ENCODE measurements around the gene ZNRF2.

DNA sequence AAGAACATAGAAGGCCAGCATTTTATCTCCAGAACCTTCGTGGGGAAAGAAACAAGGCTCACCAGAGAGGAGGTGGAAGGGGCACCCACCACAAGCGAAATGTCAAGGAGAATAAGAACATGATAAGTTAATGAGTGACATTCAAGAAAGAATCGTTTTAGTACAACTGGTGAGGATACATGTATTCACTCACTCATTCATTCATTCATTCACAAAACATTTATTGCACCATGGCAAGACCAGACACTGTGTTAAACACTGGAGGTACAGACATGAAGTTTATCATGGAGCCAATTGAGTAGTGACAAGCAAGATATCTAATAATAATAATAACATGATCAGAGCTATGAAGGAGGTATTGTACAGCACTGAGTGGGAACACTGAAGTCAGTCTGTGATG lies 1.7 kb upstream of the ZNRF2 start:
- TF ChIP-seq SIN3A (IDR thresholded peaks at IDR 0.05; ENCODE audit: borderline replicate concordance, low read depth, low read length) (no peak), JUND (IDR thresholded peaks at IDR 0.05) (no peak), RFX5 (IDR thresholded peaks at IDR 0.05; ENCODE audit: low read length) (no peak), RAD21 (IDR thresholded peaks at IDR 0.05; ENCODE audit: low read length) (no peak), POLR2AphosphoS5 (IDR thresholded peaks at IDR 0.05; ENCODE audit: low read depth, low read length) (no peak), EZH2phosphoT487 (IDR thresholded peaks at IDR 0.05; ENCODE audit: borderline replicate concordance, low read depth) (no peak), RCOR1 (IDR thresholded peaks at IDR 0.05; ENCODE audit: low read length) (no peak), GABPA (IDR thresholded peaks at IDR 0.05; ENCODE audit: low read depth) (no peak)
- TF ChIP-seq, protein P1, sequence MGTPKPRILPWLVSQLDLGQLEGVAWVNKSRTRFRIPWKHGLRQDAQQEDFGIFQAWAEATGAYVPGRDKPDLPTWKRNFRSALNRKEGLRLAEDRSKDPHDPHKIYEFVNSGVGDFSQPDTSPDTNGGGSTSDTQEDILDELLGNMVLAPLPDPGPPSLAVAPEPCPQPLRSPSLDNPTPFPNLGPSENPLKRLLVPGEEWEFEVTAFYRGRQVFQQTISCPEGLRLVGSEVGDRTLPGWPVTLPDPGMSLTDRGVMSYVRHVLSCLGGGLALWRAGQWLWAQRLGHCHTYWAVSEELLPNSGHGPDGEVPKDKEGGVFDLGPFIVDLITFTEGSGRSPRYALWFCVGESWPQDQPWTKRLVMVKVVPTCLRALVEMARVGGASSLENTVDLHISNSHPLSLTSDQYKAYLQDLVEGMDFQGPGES (IDR thresholded peaks at IDR 0.05; ENCODE audit: low read depth, low read length) = no peak
- TF ChIP-seq, protein P2, sequence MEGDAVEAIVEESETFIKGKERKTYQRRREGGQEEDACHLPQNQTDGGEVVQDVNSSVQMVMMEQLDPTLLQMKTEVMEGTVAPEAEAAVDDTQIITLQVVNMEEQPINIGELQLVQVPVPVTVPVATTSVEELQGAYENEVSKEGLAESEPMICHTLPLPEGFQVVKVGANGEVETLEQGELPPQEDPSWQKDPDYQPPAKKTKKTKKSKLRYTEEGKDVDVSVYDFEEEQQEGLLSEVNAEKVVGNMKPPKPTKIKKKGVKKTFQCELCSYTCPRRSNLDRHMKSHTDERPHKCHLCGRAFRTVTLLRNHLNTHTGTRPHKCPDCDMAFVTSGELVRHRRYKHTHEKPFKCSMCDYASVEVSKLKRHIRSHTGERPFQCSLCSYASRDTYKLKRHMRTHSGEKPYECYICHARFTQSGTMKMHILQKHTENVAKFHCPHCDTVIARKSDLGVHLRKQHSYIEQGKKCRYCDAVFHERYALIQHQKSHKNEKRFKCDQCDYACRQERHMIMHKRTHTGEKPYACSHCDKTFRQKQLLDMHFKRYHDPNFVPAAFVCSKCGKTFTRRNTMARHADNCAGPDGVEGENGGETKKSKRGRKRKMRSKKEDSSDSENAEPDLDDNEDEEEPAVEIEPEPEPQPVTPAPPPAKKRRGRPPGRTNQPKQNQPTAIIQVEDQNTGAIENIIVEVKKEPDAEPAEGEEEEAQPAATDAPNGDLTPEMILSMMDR (IDR thresholded peaks at IDR 0.05) = no peak
- TF ChIP-seq, protein P3, sequence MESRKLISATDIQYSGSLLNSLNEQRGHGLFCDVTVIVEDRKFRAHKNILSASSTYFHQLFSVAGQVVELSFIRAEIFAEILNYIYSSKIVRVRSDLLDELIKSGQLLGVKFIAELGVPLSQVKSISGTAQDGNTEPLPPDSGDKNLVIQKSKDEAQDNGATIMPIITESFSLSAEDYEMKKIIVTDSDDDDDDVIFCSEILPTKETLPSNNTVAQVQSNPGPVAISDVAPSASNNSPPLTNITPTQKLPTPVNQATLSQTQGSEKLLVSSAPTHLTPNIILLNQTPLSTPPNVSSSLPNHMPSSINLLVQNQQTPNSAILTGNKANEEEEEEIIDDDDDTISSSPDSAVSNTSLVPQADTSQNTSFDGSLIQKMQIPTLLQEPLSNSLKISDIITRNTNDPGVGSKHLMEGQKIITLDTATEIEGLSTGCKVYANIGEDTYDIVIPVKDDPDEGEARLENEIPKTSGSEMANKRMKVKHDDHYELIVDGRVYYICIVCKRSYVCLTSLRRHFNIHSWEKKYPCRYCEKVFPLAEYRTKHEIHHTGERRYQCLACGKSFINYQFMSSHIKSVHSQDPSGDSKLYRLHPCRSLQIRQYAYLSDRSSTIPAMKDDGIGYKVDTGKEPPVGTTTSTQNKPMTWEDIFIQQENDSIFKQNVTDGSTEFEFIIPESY (IDR thresholded peaks at IDR 0.05; ENCODE audit: borderline replicate concordance, low read depth) = no peak
- TF ChIP-seq, protein P4, sequence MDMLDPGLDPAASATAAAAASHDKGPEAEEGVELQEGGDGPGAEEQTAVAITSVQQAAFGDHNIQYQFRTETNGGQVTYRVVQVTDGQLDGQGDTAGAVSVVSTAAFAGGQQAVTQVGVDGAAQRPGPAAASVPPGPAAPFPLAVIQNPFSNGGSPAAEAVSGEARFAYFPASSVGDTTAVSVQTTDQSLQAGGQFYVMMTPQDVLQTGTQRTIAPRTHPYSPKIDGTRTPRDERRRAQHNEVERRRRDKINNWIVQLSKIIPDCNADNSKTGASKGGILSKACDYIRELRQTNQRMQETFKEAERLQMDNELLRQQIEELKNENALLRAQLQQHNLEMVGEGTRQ (IDR thresholded peaks at IDR 0.05; ENCODE audit: borderline replicate concordance, low read depth, low read length) = no peak
